ENCODE results near the gene ARHGAP26.

DNA sequence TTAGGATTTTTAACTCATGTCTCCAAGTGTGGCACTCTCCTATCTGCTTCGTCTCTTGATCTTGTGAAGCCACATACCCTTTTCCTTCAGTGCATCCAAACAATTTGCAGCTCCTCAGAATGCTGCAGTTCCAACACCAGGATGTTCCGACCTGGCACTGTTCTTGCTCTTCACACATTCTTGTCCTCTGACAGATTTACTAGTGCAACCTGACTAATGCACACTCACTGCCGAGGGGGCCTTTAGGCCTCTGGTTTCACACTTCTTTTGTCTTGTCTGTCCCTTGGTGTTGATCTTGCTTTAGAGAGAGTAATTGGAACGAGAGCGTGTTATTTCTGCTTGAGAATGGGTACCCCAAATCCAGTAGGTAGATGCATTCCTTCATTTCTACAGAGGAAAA is 15.0 kb downstream of the ARHGAP26 start:
- TF ChIP-seq, protein P1, sequence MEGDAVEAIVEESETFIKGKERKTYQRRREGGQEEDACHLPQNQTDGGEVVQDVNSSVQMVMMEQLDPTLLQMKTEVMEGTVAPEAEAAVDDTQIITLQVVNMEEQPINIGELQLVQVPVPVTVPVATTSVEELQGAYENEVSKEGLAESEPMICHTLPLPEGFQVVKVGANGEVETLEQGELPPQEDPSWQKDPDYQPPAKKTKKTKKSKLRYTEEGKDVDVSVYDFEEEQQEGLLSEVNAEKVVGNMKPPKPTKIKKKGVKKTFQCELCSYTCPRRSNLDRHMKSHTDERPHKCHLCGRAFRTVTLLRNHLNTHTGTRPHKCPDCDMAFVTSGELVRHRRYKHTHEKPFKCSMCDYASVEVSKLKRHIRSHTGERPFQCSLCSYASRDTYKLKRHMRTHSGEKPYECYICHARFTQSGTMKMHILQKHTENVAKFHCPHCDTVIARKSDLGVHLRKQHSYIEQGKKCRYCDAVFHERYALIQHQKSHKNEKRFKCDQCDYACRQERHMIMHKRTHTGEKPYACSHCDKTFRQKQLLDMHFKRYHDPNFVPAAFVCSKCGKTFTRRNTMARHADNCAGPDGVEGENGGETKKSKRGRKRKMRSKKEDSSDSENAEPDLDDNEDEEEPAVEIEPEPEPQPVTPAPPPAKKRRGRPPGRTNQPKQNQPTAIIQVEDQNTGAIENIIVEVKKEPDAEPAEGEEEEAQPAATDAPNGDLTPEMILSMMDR (IDR thresholded peaks at IDR 0.05) = no peak
- TF ChIP-seq POLR2AphosphoS5 (IDR thresholded peaks at IDR 0.05; ENCODE audit: low read depth, low read length) (no peak), SIN3A (IDR thresholded peaks at IDR 0.05; ENCODE audit: borderline replicate concordance, insufficient read depth, low read depth, low read length) (no peak)
- TF ChIP-seq, protein P2, sequence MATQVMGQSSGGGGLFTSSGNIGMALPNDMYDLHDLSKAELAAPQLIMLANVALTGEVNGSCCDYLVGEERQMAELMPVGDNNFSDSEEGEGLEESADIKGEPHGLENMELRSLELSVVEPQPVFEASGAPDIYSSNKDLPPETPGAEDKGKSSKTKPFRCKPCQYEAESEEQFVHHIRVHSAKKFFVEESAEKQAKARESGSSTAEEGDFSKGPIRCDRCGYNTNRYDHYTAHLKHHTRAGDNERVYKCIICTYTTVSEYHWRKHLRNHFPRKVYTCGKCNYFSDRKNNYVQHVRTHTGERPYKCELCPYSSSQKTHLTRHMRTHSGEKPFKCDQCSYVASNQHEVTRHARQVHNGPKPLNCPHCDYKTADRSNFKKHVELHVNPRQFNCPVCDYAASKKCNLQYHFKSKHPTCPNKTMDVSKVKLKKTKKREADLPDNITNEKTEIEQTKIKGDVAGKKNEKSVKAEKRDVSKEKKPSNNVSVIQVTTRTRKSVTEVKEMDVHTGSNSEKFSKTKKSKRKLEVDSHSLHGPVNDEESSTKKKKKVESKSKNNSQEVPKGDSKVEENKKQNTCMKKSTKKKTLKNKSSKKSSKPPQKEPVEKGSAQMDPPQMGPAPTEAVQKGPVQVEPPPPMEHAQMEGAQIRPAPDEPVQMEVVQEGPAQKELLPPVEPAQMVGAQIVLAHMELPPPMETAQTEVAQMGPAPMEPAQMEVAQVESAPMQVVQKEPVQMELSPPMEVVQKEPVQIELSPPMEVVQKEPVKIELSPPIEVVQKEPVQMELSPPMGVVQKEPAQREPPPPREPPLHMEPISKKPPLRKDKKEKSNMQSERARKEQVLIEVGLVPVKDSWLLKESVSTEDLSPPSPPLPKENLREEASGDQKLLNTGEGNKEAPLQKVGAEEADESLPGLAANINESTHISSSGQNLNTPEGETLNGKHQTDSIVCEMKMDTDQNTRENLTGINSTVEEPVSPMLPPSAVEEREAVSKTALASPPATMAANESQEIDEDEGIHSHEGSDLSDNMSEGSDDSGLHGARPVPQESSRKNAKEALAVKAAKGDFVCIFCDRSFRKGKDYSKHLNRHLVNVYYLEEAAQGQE (IDR thresholded peaks at IDR 0.05; ENCODE audit: insufficient read depth in 1 of 2, low read depth in 2 of 2, low read length in 1 of 2) = no peak
